GM23338 (cell line): ENCODE measurements around the gene TPSB2. TPM values are rescaled to one million over a fixed set of nuclear protein-coding genes. Genes with fewer than 3 reads are reported as not detected.

ENCODE experiments used
- ATAC-seq: fragments of 200-7000 bp; cut with Tn5 transposase; 3 replicates; pipeline ENCODE4 v1.9.1; 2020
- DNase-seq: peaks from one replicate; pipeline ENCODE4 v3.0.0-alpha.2; 2015; ENCODE audit warnings: low spot score
- H2AFZ ChIP-seq: fragments of 200-600 bp; sonication (generic); 2 replicates; pipeline ENCODE4 v1.8.0; 2016; ENCODE audit warnings: antibody characterized with exemption, mild to moderate bottlenecking, moderate library complexity
- H3F3A ChIP-seq: fragments of 200-600 bp; sonication (generic); replicated peaks from 2 replicates; pipeline ENCODE4 v1.8.0; 2017; ENCODE audit warnings: antibody characterized with exemption, mixed run types, low read depth
- H3K27ac ChIP-seq: fragments of 200-600 bp; sonication (generic); 2 replicates; pipeline ENCODE4 v1.6.1; 2016; ENCODE audit warnings: low read depth
- H3K27me3 ChIP-seq: fragments of 200-600 bp; sonication (generic); 2 replicates; pipeline ENCODE4 v1.8.0; 2016; ENCODE audit warnings: mild to moderate bottlenecking, mixed run types, moderate library complexity; ENCODE audit not compliant: insufficient read depth
- H3K36me3 ChIP-seq: fragments of 200-600 bp; sonication (generic); 2 replicates; pipeline ENCODE4 v1.8.0; 2016; ENCODE audit warnings: mild to moderate bottlenecking; ENCODE audit not compliant: insufficient read depth
- H3K4me1 ChIP-seq: fragments of 200-600 bp; sonication (generic); 2 replicates; pipeline ENCODE4 v1.8.0; 2016; ENCODE audit warnings: mild to moderate bottlenecking, moderate library complexity; ENCODE audit not compliant: insufficient read depth
- H3K4me2 ChIP-seq: fragments of 200-600 bp; sonication (generic); 2 replicates; pipeline ENCODE4 v1.7.1; 2017; ENCODE audit warnings: mixed run types
- H3K4me3 ChIP-seq: fragments of 200-600 bp; sonication (generic); 2 replicates; pipeline ENCODE4 v1.6.1; 2016; ENCODE audit warnings: mixed run types
- H3K79me2 ChIP-seq: fragments of 200-600 bp; sonication (generic); replicated peaks from 2 replicates; pipeline ENCODE4 v1.8.0; 2017; ENCODE audit warnings: mild to moderate bottlenecking; ENCODE audit not compliant: insufficient read depth
- H3K9me2 ChIP-seq: fragments of 200-600 bp; sonication (generic); 2 replicates; pipeline ENCODE4 v1.8.0; 2017; ENCODE audit not compliant: insufficient read depth
- H4K20me1 ChIP-seq: fragments of 200-600 bp; sonication (generic); replicated peaks from 2 replicates; pipeline ENCODE4 v1.8.0; 2017; ENCODE audit warnings: mild to moderate bottlenecking; ENCODE audit not compliant: insufficient read depth
- H3K27ac Mint-ChIP-seq: 2 replicates; pipeline ENCODE4 v1.8.0; 2020; ENCODE audit warnings: inconsistent platforms, mild to moderate bottlenecking, moderate library complexity, mixed read lengths
- H3K27me3 Mint-ChIP-seq: 3 replicates; pipeline ENCODE4 v1.8.0; 2022; ENCODE audit warnings: low read depth, mild to moderate bottlenecking, moderate library complexity, mixed read lengths, inconsistent platforms; ENCODE audit not compliant: insufficient read depth, poor library complexity
- H3K36me3 Mint-ChIP-seq: 3 replicates; pipeline ENCODE4 v1.8.0; 2021; ENCODE audit warnings: low read depth, mild to moderate bottlenecking, inconsistent platforms, moderate library complexity, mixed read lengths
- H3K4me1 Mint-ChIP-seq: 3 replicates; pipeline ENCODE4 v1.8.0; 2020; ENCODE audit warnings: mild to moderate bottlenecking, inconsistent platforms, mixed read lengths
- H3K4me3 Mint-ChIP-seq: 3 replicates; pipeline ENCODE4 v1.8.0; 2021; ENCODE audit warnings: moderate library complexity, mild to moderate bottlenecking, inconsistent platforms, mixed read lengths
- H3K9me3 Mint-ChIP-seq: 3 replicates; pipeline ENCODE4 v1.8.0; 2020; ENCODE audit warnings: moderate library complexity, mild to moderate bottlenecking, inconsistent platforms, mixed read lengths
- CREB1 ChIP-seq: fragments of 250-450 bp; sonication (Bioruptor Pico); IDR thresholded peaks from 2 replicates; pipeline ENCODE4 v1.5.0; 2020; ENCODE audit warnings: low read depth, mild to moderate bottlenecking, moderate library complexity
- CTCF ChIP-seq, 2 experiments: fragments of 200-600 bp in 1 of 2; sonication (generic) in 1 of 2; conservative IDR thresholded peaks; 2 replicates each; pipeline versions ENCODE4 v1.5.1 to v1.6.1; 2016 to 2017; ENCODE audit warnings: antibody characterized with exemption in 2 of 2, low read depth in 2 of 2, mild to moderate bottlenecking in 2 of 2, moderate library complexity in 1 of 2
- ETS1 ChIP-seq: IDR thresholded peaks from 2 replicates; pipeline ENCODE4 v1.6.1; 2016; ENCODE audit warnings: antibody characterized with exemption
- EZH2 ChIP-seq: fragments of 200-600 bp; sonication (generic); IDR thresholded peaks from one replicate; pipeline ENCODE4 v1.8.0; 2017; ENCODE audit warnings: antibody characterized with exemption, mild to moderate bottlenecking, low read depth; ENCODE audit not compliant: unreplicated experiment
- EZH2phosphoT487 ChIP-seq: fragments of 200-600 bp; sonication (generic); IDR thresholded peaks from one replicate; pipeline ENCODE4 v1.8.1; 2018; ENCODE audit warnings: antibody characterized with exemption; ENCODE audit not compliant: unreplicated experiment
- JUNB ChIP-seq: IDR thresholded peaks from one replicate; pipeline ENCODE4 v1.6.1; 2016; ENCODE audit warnings: antibody characterized with exemption; ENCODE audit not compliant: unreplicated experiment
- NANOG ChIP-seq: IDR thresholded peaks from 2 replicates; pipeline ENCODE4 v1.6.1; 2016; ENCODE audit warnings: antibody characterized with exemption, borderline replicate concordance
- POLR2AphosphoS5 ChIP-seq: IDR thresholded peaks from 2 replicates; pipeline ENCODE4 v1.6.1; 2016; ENCODE audit warnings: antibody characterized with exemption, low read depth
- REST ChIP-seq: IDR thresholded peaks from one replicate; pipeline ENCODE4 v1.6.1; 2018; ENCODE audit warnings: antibody characterized with exemption; ENCODE audit not compliant: unreplicated experiment
- ZNF114 ChIP-seq: fragments of 250-450 bp; sonication (Bioruptor Pico); IDR thresholded peaks from 2 replicates; pipeline ENCODE4 v1.5.0; 2020; ENCODE audit warnings: mild to moderate bottlenecking, moderate library complexity
- ZNF331 ChIP-seq: fragments of 250-450 bp; sonication (Bioruptor Pico); IDR thresholded peaks from 2 replicates; pipeline ENCODE4 v1.5.0; 2020; ENCODE audit warnings: low read depth, mild to moderate bottlenecking, moderate library complexity
- ZNF462 ChIP-seq: fragments of 250-450 bp; sonication (Bioruptor Pico); IDR thresholded peaks from 2 replicates; pipeline ENCODE4 v1.5.0; 2020; ENCODE audit warnings: mild to moderate bottlenecking, moderate library complexity
- polyA plus RNA-seq: library from polyadenylated mRNA; unstranded; fragments of >200 nt; fragmentation: Nextera tagmentation; extraction: Ambion mirVana; gene quantifications from 2 replicates; pipeline ENCODE4 v1.2.1, GENCODE V29; 2016
- total RNA-seq: library from RNA; depleted of rRNA; stranded (reverse); fragments of >200 nt; shearing (Covaris generic); gene quantifications from 2 replicates; pipeline ENCODE4 v1.2.3, GENCODE V29; 2014

Gene TPSB2
- total and polyA plus RNA-seq, 2 experiments from 2014 or later, result 0.23 TPM; not detected in 1

GRCh38 chr16:1245452-1246020 lies 15.6 kb upstream of the TPSB2 start (continued):
- TF ChIP-seq ZNF462 (CRISPR knock-in tag) (no peak), ZNF114 (CRISPR knock-in tag) (no peak), ZNF331 (no peak), CREB1 (no peak), ETS1 (no peak), JUNB (no peak), POLR2AphosphoS5 (no peak), EZH2 (no peak)

- Mint-ChIP-seq H3K9me3 (no peaks in the 10 kb centered on the region), H3K4me3 (no peak overlapping the region), H3K27ac (no peak overlapping the region), H3K4me1 (no peaks in the 10 kb centered on the region), H3K27me3 (peaks cover 16% of the 10 kb centered on the region), H3K36me3 (no peaks in the 10 kb centered on the region)
- Histone ChIP-seq H3F3A (0 out of 2 replicates have a peak, but pooled peaks cover 3% of the 10 kb centered on the region), H4K20me1 (no peaks in the 10 kb centered on the region), H3K4me3 (no peak overlapping the region), H3K27me3 (peaks cover 16% of the 10 kb centered on the region; the same call in 1 of the 2 replicates), H3K9me2 (no peaks in the 10 kb centered on the region), H3K4me2 (no peak overlapping the region), H3K79me2 (no peaks in the 10 kb centered on the region), H3K27ac (no peak overlapping the region), H2AFZ (no peak overlapping the region), H3K4me1 (no peaks in the 10 kb centered on the region), H3K36me3 (no peaks in the 10 kb centered on the region)
- ATAC-seq (no peak), DNase-seq (no peak)
- TF ChIP-seq JUNB, result no peak
- no peak for TF ChIP-seq NANOG
- no peak for TF ChIP-seq CREB1
- TF ChIP-seq REST, result no peak
- no peak for TF ChIP-seq CTCF (conservative IDR thresholded peaks at IDR 0.05; ENCODE audit: low read depth in 2 of 2)
- no peak for TF ChIP-seq ZNF114 (CRISPR knock-in tag)
- TF ChIP-seq EZH2phosphoT487, result no peak
- TF ChIP-seq ZNF331, result no peak
- TF ChIP-seq POLR2AphosphoS5, result no peak
- no peak for TF ChIP-seq EZH2
Observed at GRCh38 chr16:1244881-1245280, 14.9 kb upstream of the TPSB2 start.
